Gastroesophageal sphincter (tissue), 4 donors: ENCODE data around the gene AMZ2. TPM values are rescaled to one million over a fixed set of nuclear protein-coding genes. Genes with fewer than 3 reads are reported as not detected.

Source experiments
- ATAC-seq: fragments of 150-250 bp; one replicate; pipeline ENCODE4 v1.9.1; 2016; ENCODE audit warnings: mild to moderate bottlenecking, moderate library complexity
- H3K27ac ChIP-seq, 4 donors: fragments of 200-600 bp; sonication (generic) in 3 of 4; 1 replicate in 3 of 4; 2 replicates in 1 of 4; pipeline ENCODE4 v1.5.1; 2016 to 2019
- H3K27me3 ChIP-seq: fragments of 200-600 bp; sonication (generic); one replicate; pipeline ENCODE4 v1.5.1; 2019
- H3K36me3 ChIP-seq, 2 donors: fragments of 200-600 bp; sonication (generic); one replicate each; pipeline ENCODE4 v1.5.1; 2019; ENCODE audit warnings: control low read depth in 1 of 2
- H3K4me1 ChIP-seq, 3 donors: fragments of 200-600 bp; sonication (generic); 1 replicate in 2 of 3; 2 replicates in 1 of 3; pipeline ENCODE4 v1.5.1; 2016 to 2019; ENCODE audit warnings: control low read depth in 2 of 3
- H3K4me3 ChIP-seq, 2 donors: fragments of 200-600 bp; sonication (generic); one replicate each; pipeline ENCODE4 v1.5.1; 2019; ENCODE audit warnings: mild to moderate bottlenecking in 1 of 2, moderate library complexity in 1 of 2
- H3K9me3 ChIP-seq, 3 donors: fragments of 200-600 bp; sonication (generic); one replicate each; pipeline ENCODE4 v1.5.1; 2017 to 2019; ENCODE audit warnings: control low read depth in 2 of 3
- CTCF ChIP-seq, 4 experiments: fragments of 200-600 bp in 2 of 4; fragments of 450-650 bp in 2 of 4; sonication (generic) in 1 of 4; IDR thresholded peaks; one replicate each; pipeline ENCODE4 v1.5.1; 2017 to 2019; ENCODE audit warnings: antibody characterized with exemption in 4 of 4, mild to moderate bottlenecking in 2 of 4, moderate library complexity in 2 of 4
- EP300 ChIP-seq: sonication (generic); formaldehyde crosslinking; IDR thresholded peaks from one replicate; pipeline ENCODE4 v1.6.1; 2017; ENCODE audit warnings: antibody characterized with exemption, mild to moderate bottlenecking
- POLR2A ChIP-seq, 2 donors: fragments of 450-650 bp; IDR thresholded peaks; one replicate each; pipeline ENCODE4 v1.6.1; 2017; ENCODE audit warnings: antibody characterized with exemption in 2 of 2, mild to moderate bottlenecking in 2 of 2, moderate library complexity in 1 of 2
- POLR2AphosphoS5 ChIP-seq: sonication (generic); formaldehyde crosslinking; IDR thresholded peaks from one replicate; pipeline ENCODE4 v1.6.1; 2017; ENCODE audit warnings: antibody characterized with exemption
- WGBS, 2 donors: methylation state at CpG; one replicate each; pipeline ENCODE4 v1.1.5; 2018; ENCODE audit warnings: low coverage in 1 of 2; 5-methylcytosine and 5-hydroxymethylcytosine counted together
- total RNA-seq, 4 donors: library from RNA; depleted of rRNA; stranded (reverse); fragments of >200 nt; gene quantifications; one replicate each; pipeline ENCODE4 v1.1.0, GENCODE V29; 2016

AMZ2 gene
- total RNA-seq, 4 donors from 2014 or later: 54.9 to 76.5 (median 59.6) TPM

- H3K9me3 ChIP-seq: no peaks in the 10 kb centered on the region
- H3K36me3 ChIP-seq: no peaks in the 10 kb centered on the region
- no peak overlapping the region for H3K27ac ChIP-seq
- TF ChIP-seq CTCF (IDR thresholded peaks at IDR 0.05): no peak
- no peak for TF ChIP-seq POLR2AphosphoS5
- TF ChIP-seq POLR2A (IDR thresholded peaks at IDR 0.05): no peak
- TF ChIP-seq EP300: no peak
- H3K4me3 ChIP-seq: peak overlapping the region in 1 of 2 donors; percentile 71
- no peak for ATAC-seq
- WGBS, 2 donors: 13 to 43% methylated on average over 2 to 9 of the region's 9 CpGs
- H3K4me1 ChIP-seq: peaks cover 0 to 31% (median 0%) of the 10 kb centered on the region in 3 donors
- H3K27me3 ChIP-seq: peaks cover 55% of the 10 kb centered on the region
These were observed 42.1 kb downstream of the AMZ2 start for GRCh38 chr17:68289936-68290267.

- no peaks in the 10 kb centered on the region for H3K9me3 ChIP-seq
- TF ChIP-seq CTCF (IDR thresholded peaks at IDR 0.05) (no peak), POLR2A (IDR thresholded peaks at IDR 0.05) (no peak), POLR2AphosphoS5 (no peak), EP300 (no peak)
- peak overlapping the region in 2 of 4 donors; percentile 4 to 67 for H3K27ac ChIP-seq
- peaks cover 60% of the 10 kb centered on the region for H3K27me3 ChIP-seq
- ATAC-seq: no peak
- H3K36me3 ChIP-seq: no peaks in the 10 kb centered on the region
- 0% methylated on average over 11 of the region's 50 CpGs; no CpG with 5 or more reads in 1 of the 2 donors for WGBS, 2 donors
- peak overlapping the region; percentile 11 to 71 for H3K4me3 ChIP-seq
- peaks cover 0 to 31% (median 0%) of the 10 kb centered on the region in 3 donors for H3K4me1 ChIP-seq
These were observed 42.6 kb downstream of the AMZ2 start for GRCh38 chr17:68290268-68290954.

- Histone ChIP-seq H3K4me1 (peaks cover 0 to 31% (median 0%) of the 10 kb centered on the region in 3 donors), H3K9me3 (no peaks in the 10 kb centered on the region), H3K4me3 (peak within 1 kb of the TSS; percentile 36 to 71), H3K36me3 (no peaks in the 10 kb centered on the region), H3K27me3 (peaks cover 68% of the 10 kb centered on the region), H3K27ac (peak within 1 kb of the TSS in 3 of 4 donors; percentile 20 to 67 (median 55))
- 1% methylated on average over 11 of the region's 96 CpGs; no CpG with 5 or more reads in 1 of the 2 donors for WGBS, 2 donors
- no peak for TF ChIP-seq POLR2AphosphoS5
- no peak for TF ChIP-seq POLR2A (IDR thresholded peaks at IDR 0.05)
- no peak for TF ChIP-seq CTCF (IDR thresholded peaks at IDR 0.05)
- TF ChIP-seq EP300: no peak
- peak; percentile 48 for ATAC-seq
These were observed 43.4 kb downstream of the AMZ2 start, which contains the start of the genes ARSG and SLC16A6 for GRCh38 chr17:68290955-68291835. Gene ARSG (plus strand): TSS chr17:68291495. CDS start chr17:68307494, 15,999 bp downstream. Gene SLC16A6 (minus strand): TSS chr17:68291127. CDS start chr17:68278320, 12,807 bp downstream.

GRCh38 chr17:68291836-68292688, 44.2 kb downstream of the AMZ2 start:
- Histone ChIP-seq H3K4me1 (peaks cover 0 to 31% (median 0%) of the 10 kb centered on the region in 3 donors), H3K9me3 (no peaks in the 10 kb centered on the region), H3K36me3 (no peaks in the 10 kb centered on the region), H3K27me3 (peaks cover 77% of the 10 kb centered on the region), H3K4me3 (peak overlapping the region; percentile 36 to 71), H3K27ac (peak overlapping the region in 3 of 4 donors; percentile 20 to 67 (median 55))
- peak; percentile 68 for ATAC-seq
- TF ChIP-seq POLR2A (IDR thresholded peaks at IDR 0.05) (peak in 1 of 2 donors; percentile 47), EP300 (no peak), POLR2AphosphoS5 (peak; percentile 17)
- WGBS, 2 donors: 0% methylated on average over 9 of the region's 76 CpGs; no CpG with 5 or more reads in 1 of the 2 donors
